GM18519 (cell line): ENCODE results near the gene ZNF521.
"Not testable (repeated sequence)": the region's sequence is repeated elsewhere in the genome, so short reads cannot be mapped to it uniquely, and the experiment has no call there.

Experiments
- ATAC-seq: cut with Tn5 transposase; IDR thresholded peaks from one replicate; pipeline ENCODE4 v1.9.1; 2021; ENCODE audit warnings: mild to moderate bottlenecking, moderate library complexity; ENCODE audit not compliant: unreplicated experiment, low FRiP score

The ZNF521 gene

GRCh38 chr18:25295624-25296138, 56.3 kb downstream of the ZNF521 start:
- no peak for ATAC-seq

DNA sequence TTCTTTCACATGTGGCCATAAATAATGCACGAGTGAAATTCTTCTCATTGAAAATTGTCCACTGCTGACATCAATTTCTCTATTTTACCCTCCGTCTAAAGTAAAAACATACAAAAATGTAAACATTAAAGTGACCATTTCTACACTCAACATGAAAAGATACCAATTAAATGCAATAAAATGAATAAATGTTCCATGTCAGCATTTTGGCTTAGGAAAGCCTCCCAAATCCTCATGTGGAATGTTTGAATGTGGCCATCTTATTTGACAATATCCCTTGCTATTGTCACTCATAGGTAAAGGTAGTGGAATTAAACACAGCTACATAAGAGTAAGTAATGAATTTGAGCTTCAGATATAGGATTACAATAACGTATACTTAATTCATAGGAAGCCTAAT, 60.8 kb downstream of the ZNF521 start:
- no peak for ATAC-seq

DNA sequence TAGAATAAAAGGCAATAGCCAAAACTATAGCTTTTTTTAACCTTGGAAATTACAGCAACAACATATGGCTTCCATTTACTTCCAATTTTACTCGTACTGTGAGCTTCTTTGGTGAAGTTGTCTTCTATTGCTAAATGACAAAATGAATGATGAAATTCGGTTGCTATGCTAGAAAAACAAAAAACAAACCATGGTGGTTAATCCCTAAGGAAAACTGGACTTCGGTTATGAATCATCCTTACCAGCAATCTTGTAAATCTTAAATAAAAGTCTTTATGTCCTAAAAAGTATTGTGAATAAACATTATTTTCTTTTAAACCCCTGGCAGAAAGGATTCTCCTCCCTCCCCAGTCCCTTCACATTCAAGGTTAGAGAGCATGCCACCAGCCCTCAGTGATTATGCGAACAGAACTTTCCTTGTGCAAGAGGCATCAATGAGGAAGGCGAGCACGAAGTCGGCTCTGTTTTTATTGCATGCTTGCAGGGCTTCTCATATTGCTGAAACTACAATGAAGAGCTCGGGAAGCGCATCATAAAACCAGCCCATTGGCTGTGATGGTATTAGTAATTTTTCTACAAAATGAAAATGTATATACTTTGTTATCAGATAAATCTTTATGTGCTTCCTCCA, 62.9 kb downstream of the ZNF521 start:
- no peak for ATAC-seq

DNA sequence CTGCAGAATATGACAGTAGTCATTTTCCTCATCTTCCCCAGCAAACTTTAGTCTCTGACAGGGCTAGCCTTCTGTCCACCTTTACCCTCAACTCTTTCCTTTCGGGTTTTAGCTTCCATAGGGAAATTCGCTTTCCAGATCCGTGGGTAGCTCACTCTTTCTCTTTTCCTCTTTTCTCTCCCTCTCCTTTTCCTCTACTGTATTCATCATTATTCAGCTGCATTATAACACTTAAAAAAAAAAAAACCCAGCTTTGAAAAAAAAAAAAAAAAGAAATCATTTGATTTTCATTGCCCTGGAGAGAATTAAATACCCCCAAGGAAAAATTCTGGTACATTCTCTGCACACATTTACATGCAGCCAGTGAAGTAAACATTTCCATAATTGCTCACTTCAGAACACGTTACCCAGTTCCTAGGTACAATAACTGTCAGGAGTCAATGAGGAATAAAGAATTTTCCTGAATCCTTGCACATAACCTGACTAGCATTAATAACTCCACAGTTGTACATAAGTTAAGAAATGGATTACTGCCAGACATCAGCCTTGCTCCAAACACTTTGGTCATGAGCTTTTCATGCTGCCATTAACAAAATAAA, 63.5 kb downstream of the ZNF521 start:
- no peak for ATAC-seq

DNA sequence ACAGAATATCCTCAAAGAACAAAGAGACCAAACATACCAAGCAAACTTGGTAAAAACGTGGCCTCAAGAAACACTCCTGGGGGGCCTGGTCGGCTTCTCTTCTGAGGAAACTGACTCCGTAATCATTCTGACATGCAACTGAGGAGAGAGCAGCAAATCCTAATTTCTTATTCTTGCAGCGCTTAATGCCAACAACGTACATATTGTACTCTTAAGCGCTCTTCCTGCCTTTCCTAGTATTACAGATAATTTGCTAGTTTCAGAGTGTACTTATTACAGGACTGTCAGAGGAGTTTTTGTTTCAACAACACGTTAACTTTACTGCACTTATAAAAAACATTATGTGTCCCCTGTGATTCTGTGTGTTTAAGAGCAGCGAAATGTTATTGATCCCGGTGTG, 64.9 kb downstream of the ZNF521 start:
- no peak for ATAC-seq

- ATAC-seq = no peak
Observed at GRCh38 chr18:25284861-25285550, 67.0 kb downstream of the ZNF521 start.

- no peak for ATAC-seq
Observed at GRCh38 chr18:25284281-25284680, 67.7 kb downstream of the ZNF521 start.

DNA sequence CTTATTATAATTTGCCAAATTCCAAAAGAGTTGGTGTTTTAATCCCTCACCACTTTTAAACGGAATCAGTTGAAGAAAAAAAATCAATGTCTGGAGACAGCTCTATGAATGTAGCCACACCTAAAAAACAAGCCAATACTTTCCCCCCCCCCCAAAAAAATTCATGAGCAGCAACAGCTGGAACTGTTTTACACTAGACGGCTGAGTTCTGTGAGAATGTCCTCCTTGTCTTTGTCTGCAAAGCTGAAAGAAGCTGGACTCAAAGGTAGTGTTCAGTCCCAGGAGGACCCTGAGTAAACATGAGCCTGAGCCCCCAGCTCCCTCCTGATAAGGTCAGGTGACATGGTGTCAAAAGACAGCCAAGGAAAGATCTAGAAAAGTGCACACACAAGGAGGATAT, 68.2 kb downstream of the ZNF521 start:
- no peak for ATAC-seq

DNA sequence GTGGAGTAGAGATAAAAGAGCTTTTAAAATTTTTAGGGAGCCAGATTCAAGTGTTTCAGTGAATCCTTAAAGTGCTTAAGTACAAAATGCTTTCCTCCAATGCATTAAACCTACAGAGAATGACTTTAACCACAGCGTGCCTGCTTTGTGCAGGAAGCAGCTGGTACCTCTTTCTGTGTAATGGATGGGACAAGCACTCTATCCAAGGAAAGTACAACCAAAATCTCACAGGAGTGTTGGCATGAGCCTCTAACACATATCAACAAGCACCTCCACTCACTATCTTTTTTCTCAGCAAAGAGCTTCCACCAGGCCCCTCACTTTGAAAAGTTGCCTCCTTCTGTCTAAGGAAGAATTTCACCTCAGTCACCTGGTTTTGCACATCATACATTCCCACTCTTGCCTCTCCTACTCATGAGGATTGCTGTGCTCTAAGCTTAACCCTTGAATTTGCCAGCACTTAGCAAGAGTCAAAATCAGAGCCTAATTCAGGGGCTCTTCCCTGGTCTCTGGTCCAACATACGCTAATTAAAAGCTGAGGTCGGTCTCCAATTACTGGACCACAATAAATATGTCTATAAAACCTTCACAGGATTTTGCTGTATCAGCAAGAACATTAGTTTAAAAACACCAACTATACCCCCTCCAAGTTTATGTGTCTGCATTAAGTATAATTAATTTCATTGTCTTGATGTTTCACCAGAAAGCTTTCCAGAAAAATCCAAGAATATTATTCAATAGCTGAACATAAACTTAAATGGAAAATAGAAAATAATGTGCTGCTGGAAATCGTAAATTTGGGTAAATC, 68.9 kb downstream of the ZNF521 start:
- ATAC-seq = no peak

DNA sequence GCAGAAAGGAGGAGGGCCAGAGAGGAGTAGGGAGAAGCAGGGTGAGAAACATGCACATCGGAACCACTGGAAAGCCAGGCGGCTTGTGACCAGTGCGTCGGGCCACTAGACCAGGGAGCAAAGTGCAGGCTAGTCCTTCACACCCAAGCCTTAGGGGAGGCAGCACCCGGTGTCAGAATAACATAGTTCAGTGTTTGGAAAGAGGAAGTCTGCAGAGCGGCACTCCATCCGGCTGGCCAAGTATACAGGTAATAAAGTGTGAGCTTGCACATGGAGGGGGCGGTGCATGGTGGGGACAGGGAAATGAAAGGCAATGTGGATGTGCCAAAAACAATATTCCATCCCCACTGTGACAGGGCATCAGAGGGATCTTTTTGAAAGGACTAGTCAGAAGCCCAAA, 69.7 kb downstream of the ZNF521 start:
- ATAC-seq = no peak

GRCh38 chr18:25281556-25281955, 70.4 kb downstream of the ZNF521 start:
- no peak for ATAC-seq

- ATAC-seq = no peak
Observed at GRCh38 chr18:25279961-25280360, 72.0 kb downstream of the ZNF521 start.

DNA sequence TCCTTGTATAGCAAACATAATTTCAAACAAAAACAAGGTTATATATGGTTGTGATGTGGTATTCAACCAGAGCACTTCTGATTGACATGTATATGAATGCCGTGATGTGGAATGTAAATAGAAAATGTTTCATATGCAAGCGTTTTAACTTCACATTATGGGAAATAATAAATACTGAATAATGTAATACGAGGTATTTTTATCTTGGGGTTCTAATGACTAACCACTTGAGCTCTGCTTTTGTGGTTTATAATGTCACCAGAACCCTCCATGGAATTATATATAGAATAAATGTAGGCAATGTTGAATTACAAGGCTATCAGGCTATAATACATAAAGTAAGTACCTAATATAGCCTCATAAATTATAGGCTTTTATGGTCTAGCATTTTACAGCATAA, 72.4 kb downstream of the ZNF521 start:
- no peak for ATAC-seq

DNA sequence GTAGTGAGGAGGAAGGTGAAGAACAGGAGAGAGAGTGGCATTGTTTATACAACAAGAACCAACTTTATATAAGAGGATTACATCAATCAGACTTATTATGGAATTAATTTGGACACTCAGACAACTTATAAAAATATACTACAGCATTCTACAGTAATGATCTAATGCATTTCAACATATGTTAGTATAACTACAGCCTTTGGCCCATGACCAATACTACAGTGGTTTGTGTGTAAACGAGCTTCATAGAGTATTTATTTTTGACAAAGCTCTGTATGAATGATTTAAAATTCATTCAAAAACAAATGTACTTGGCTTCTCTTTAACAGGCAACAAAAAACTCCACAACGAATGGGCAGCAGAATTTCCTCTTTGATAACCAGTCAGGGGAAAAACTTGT, 72.8 kb downstream of the ZNF521 start:
- ATAC-seq = no peak

GRCh38 chr18:25278394-25278793, 73.6 kb downstream of the ZNF521 start:
- no peak for ATAC-seq

DNA sequence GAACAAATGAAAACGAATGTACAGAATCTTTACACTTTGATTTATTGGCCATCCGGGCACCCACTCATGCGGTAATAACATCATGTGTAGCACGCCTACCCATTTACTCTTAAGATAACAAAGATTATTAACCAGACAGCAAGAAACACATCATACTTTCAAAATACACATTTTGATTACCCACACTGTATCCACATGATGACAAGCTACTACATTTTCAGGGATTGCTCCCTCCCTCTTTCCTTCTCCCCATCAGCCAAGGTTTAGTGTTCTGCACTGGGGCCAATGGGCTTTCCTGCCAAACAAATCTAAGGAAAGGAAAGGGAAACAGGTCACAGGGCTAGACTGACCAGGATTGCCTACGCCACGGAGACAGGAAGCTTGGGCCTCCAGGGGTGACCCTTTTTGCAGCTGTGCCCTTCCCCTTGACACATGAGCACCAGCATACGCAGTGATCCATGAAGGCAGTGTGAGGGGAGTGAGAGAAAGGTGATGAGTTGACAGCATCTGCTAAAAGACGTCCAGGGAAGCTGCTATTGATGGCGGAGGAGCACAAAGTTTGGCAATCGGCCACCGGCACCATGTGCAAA, 76.5 kb downstream of the ZNF521 start:
- ATAC-seq = no peak

- no peak for ATAC-seq
Observed at GRCh38 chr18:25274926-25275325, 77.0 kb downstream of the ZNF521 start.

GRCh38 chr18:25266931-25267527, 84.9 kb downstream of the ZNF521 start:
- ATAC-seq = not testable (repeated sequence)

DNA sequence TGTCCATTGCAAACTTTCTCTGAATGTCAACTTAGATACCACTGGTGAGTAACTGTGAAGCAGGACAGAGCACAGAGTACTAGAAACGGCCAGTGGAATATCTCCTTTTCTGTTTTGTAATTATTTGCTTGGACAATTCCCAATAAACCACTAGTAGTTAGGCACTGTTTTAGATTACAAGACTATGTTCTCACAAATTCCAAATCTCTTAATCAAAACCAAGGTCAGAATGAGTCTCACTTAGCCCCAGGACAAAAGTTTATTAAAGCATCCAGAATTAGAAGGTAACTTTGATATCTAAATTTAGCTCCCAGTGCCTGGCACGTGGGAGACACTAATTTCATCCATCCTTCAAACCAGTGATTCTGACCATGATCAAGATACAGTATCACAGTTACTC, 89.0 kb downstream of the ZNF521 start:
- ATAC-seq = no peak

DNA sequence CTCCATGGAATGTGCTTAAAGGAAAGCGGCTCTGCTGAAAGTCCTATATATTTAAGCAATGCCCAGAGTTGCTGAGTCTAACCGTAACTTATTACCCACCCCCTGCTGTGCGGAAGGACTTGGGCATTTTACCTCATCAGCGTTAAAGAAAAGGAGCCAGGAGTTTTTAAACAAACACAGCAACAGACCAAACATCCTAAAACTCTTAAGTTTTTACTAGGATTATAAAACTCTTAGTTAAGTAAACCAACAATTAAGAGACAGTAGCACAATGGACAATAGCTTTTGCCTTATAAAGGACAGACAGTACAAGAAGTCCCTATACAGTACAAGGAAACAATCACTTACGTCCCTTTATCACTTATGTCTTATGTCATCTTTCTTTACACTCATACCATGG, 90.2 kb downstream of the ZNF521 start:
- no peak for ATAC-seq
